ENCODE results near the gene COL26A1. TPM values are rescaled to one million over a fixed set of nuclear protein-coding genes. Genes with fewer than 3 reads are reported as not detected.
"Not testable (repeated sequence)": the region's sequence is repeated elsewhere in the genome, so short reads cannot be mapped to it uniquely, and the experiment has no call there.

COL26A1 gene
- total RNA-seq, 1 donor from 2014 or later: 7.8 TPM

DNA sequence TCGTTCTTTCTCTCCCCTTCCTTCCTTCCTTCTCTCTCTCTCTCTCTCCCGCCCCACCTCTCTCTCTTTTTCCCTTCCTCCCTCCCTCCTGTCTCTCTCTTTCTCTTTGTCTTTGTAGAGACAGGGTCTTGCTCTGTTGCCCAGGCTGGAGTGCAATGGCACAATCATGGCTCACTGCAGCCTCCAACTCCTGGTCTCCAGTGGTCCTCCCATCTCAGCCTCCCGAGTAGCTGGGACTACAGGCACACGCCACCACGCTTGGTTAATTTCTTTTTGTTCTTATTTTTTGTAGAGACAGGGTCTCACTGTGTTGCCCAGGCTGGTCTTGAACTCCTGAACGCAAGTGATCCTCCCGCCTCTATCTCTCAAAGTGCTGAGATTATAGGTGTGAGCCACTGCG, 71.5 kb downstream of the COL26A1 start:
- H3K27me3 ChIP-seq (ENCODE audit: control insufficient read depth in 3 of 3, insufficient read depth in 3 of 3, low read length in 3 of 3): peaks cover 9 to 33% (median 33%) of the 10 kb centered on the region in 3 donors
- H3K36me3 ChIP-seq (ENCODE audit: control insufficient read depth in 3 of 3, insufficient read depth in 3 of 3, low read length in 3 of 3); H3K9ac ChIP-seq (ENCODE audit: low read depth in 1 of 3, low read length in 3 of 3); H3K4me3 ChIP-seq (ENCODE audit: low read length in 3 of 3); H3K27ac ChIP-seq (ENCODE audit: low read depth, low read length); H3K9me3 ChIP-seq (ENCODE audit: control insufficient read depth in 3 of 3, low read length in 3 of 3); H3K4me1 ChIP-seq (ENCODE audit: control insufficient read depth in 3 of 3, insufficient read depth in 3 of 3, low read length in 3 of 3): not testable (repeated sequence)

DNA sequence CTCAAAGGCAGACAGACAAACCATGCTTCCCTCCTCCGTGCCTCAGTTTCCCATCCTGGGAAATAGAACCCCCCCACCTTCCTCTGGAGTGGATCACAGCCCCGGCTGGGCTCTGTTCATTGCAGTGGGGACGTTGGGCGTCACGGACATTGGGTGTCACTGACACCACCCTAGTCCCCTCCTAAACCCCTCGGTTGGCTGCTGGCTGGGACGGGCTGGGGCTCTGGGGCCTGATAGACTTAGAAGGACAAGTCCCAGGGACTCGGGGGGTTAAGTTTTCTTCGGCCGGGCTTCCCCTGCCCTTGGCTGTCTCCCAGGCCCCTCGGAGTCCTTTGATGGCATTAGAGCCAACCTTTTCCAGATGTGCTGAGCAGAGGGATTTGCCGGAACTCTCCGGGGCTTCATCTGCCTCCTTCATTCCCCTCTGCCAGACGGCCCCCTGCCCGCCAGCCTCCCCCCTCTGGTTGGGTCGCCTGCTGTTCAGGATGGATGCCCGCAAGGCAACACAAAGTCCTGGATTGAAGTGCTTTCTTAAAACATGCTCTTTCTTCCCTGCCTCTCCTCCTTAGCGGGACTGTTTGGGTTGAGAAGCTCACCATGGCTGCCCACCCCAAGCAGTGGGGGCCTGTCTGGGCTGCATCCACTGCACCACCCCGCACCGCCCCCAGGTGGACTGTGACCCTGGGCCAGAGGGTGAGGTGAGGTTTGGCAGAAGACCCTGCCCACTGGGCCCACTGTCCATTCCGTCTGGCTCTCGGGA, 73.0 kb downstream of the COL26A1 start:
- H3K27me3 ChIP-seq (ENCODE audit: control insufficient read depth in 3 of 3, insufficient read depth in 3 of 3, low read length in 3 of 3): peaks cover 9 to 33% (median 33%) of the 10 kb centered on the region in 3 donors
- no peak overlapping the region for H3K9ac ChIP-seq (ENCODE audit: low read depth in 1 of 3, low read length in 3 of 3)
- no peaks in the 10 kb centered on the region for H3K4me1 ChIP-seq (ENCODE audit: control insufficient read depth in 3 of 3, insufficient read depth in 3 of 3, low read length in 3 of 3)
- no peaks in the 10 kb centered on the region for H3K9me3 ChIP-seq (ENCODE audit: control insufficient read depth in 3 of 3, low read length in 3 of 3)
- H3K36me3 ChIP-seq (ENCODE audit: control insufficient read depth in 3 of 3, insufficient read depth in 3 of 3, low read length in 3 of 3): no peaks in the 10 kb centered on the region
- no peak overlapping the region for H3K4me3 ChIP-seq (ENCODE audit: low read length in 3 of 3)
- H3K27ac ChIP-seq (ENCODE audit: low read depth, low read length): no peak overlapping the region

GRCh38 chr7:101436221-101436735, 73.6 kb downstream of the COL26A1 start:
- peaks cover 9 to 33% (median 33%) of the 10 kb centered on the region in 3 donors for H3K27me3 ChIP-seq (ENCODE audit: control insufficient read depth in 3 of 3, insufficient read depth in 3 of 3, low read length in 3 of 3)
- no peaks in the 10 kb centered on the region for H3K4me1 ChIP-seq (ENCODE audit: control insufficient read depth in 3 of 3, insufficient read depth in 3 of 3, low read length in 3 of 3)
- no peak overlapping the region for H3K27ac ChIP-seq (ENCODE audit: low read depth, low read length)
- H3K9ac ChIP-seq (ENCODE audit: low read depth in 1 of 3, low read length in 3 of 3): no peak overlapping the region
- H3K4me3 ChIP-seq (ENCODE audit: low read length in 3 of 3): no peak overlapping the region
- H3K9me3 ChIP-seq (ENCODE audit: control insufficient read depth in 3 of 3, low read length in 3 of 3): no peaks in the 10 kb centered on the region
- H3K36me3 ChIP-seq (ENCODE audit: control insufficient read depth in 3 of 3, insufficient read depth in 3 of 3, low read length in 3 of 3): no peaks in the 10 kb centered on the region

- Histone ChIP-seq H3K27ac (ENCODE audit: low read depth, low read length) (no peak overlapping the region), H3K9ac (ENCODE audit: low read depth in 1 of 3, low read length in 3 of 3) (no peak overlapping the region), H3K36me3 (ENCODE audit: control insufficient read depth in 3 of 3, insufficient read depth in 3 of 3, low read length in 3 of 3) (no peaks in the 10 kb centered on the region), H3K27me3 (ENCODE audit: control insufficient read depth in 3 of 3, insufficient read depth in 3 of 3, low read length in 3 of 3) (peaks cover 8 to 38% (median 33%) of the 10 kb centered on the region in 3 donors), H3K9me3 (ENCODE audit: control insufficient read depth in 3 of 3, low read length in 3 of 3) (no peaks in the 10 kb centered on the region), H3K4me3 (ENCODE audit: low read length in 3 of 3) (no peak overlapping the region), H3K4me1 (ENCODE audit: control insufficient read depth in 3 of 3, insufficient read depth in 3 of 3, low read length in 3 of 3) (no peaks in the 10 kb centered on the region)
Observed at GRCh38 chr7:101436857-101437576, 74.3 kb downstream of the COL26A1 start.

- Histone ChIP-seq H3K9me3 (ENCODE audit: control insufficient read depth in 3 of 3, low read length in 3 of 3) (peaks cover 0 to 3% (median 0%) of the 10 kb centered on the region in 3 donors), H3K36me3 (ENCODE audit: control insufficient read depth in 3 of 3, insufficient read depth in 3 of 3, low read length in 3 of 3) (no peaks in the 10 kb centered on the region), H3K27me3 (ENCODE audit: control insufficient read depth in 3 of 3, insufficient read depth in 3 of 3, low read length in 3 of 3) (peaks cover 10 to 23% (median 22%) of the 10 kb centered on the region in 3 donors), H3K9ac (ENCODE audit: low read depth in 1 of 3, low read length in 3 of 3) (no peak overlapping the region), H3K4me1 (ENCODE audit: control insufficient read depth in 3 of 3, insufficient read depth in 3 of 3, low read length in 3 of 3) (no peaks in the 10 kb centered on the region), H3K4me3 (ENCODE audit: low read length in 3 of 3) (no peak overlapping the region), H3K27ac (ENCODE audit: low read depth, low read length) (no peak overlapping the region)
Observed at GRCh38 chr7:101441890-101442289, 79.2 kb downstream of the COL26A1 start.

DNA sequence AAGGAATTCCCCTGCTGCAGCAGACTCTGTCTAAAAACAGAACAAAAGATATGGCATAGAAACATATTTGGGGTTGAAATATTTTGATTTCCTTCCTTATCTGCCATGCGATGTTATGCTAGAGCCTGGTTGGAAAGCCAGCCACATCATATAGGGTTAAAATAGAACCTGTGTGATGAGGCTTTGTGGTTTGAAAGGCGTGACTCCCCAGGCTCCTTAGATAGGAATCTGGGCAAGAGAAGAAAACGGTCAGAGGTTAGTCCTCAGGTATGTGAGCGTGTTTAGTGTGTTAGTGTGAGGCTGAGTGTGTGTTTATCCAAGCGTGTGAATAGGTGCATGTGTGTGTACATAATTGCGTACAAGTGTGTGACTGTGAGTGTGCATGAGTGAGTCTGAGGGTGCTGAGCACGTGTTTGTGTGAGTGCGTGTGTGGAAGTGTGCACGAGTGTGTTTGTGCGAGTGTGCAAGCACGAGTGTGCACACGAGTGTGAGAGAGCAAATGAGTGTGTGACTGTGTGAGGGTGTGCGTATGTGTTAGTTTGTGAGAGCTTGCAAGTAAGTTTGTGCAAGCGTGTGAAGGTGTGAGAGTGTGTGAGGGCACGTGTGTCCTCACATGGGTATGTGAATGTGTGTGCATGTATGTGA, 79.9 kb downstream of the COL26A1 start:
- Histone ChIP-seq H3K4me1 (ENCODE audit: control insufficient read depth in 3 of 3, insufficient read depth in 3 of 3, low read length in 3 of 3) (no peaks in the 10 kb centered on the region), H3K4me3 (ENCODE audit: low read length in 3 of 3) (no peak overlapping the region), H3K9ac (ENCODE audit: low read depth in 1 of 3, low read length in 3 of 3) (no peak overlapping the region), H3K27me3 (ENCODE audit: control insufficient read depth in 3 of 3, insufficient read depth in 3 of 3, low read length in 3 of 3) (peaks cover 13 to 22% (median 19%) of the 10 kb centered on the region in 3 donors), H3K9me3 (ENCODE audit: control insufficient read depth in 3 of 3, low read length in 3 of 3) (peaks cover 0 to 3% (median 0%) of the 10 kb centered on the region in 3 donors), H3K36me3 (ENCODE audit: control insufficient read depth in 3 of 3, insufficient read depth in 3 of 3, low read length in 3 of 3) (no peaks in the 10 kb centered on the region), H3K27ac (ENCODE audit: low read depth, low read length) (no peak overlapping the region)

DNA sequence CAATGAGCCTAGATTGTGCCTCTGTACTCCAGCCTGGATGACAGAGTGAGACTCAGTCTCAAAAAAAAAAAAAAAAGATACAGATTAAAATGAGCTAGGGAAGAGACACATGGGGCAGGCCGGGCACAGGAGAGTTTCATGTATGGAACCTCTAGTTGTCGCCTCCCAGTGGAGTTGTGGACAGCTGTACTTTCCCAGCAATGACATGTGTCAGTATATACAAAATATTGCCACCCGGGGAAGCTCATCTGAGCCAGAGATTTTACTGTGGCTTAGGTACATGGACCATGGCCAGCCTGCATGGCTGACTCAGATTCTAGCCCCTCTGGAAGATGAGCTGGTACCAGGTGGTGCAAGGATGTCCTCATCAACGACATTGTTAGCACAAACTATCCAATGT, 87.4 kb downstream of the COL26A1 start:
- Histone ChIP-seq H3K27me3 (ENCODE audit: control insufficient read depth in 3 of 3, insufficient read depth in 3 of 3, low read length in 3 of 3) (peaks cover 12 to 26% (median 17%) of the 10 kb centered on the region in 3 donors), H3K36me3 (ENCODE audit: control insufficient read depth in 3 of 3, insufficient read depth in 3 of 3, low read length in 3 of 3) (no peaks in the 10 kb centered on the region), H3K27ac (ENCODE audit: low read depth, low read length) (no peak overlapping the region)

DNA sequence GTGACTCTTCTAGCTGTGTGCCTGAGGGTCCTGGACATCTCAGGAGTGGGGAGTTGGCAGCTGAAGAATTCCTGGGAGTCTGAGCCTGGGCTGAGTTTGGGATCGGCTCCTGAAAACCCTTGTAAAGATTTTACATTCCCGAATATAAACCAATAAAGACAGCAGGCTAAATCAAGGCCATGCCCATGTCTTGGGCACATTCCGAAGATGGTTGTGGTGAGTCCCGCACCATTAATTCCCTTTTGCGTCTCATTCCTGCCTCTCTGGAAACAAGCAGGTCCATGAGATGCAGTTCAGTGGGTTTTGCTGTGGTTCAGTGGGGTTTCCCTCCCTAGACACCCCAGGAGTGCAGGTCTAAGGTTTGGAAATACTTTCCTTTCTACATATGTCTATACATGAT, 90.9 kb downstream of the COL26A1 start:
- Histone ChIP-seq H3K27me3 (ENCODE audit: control insufficient read depth in 3 of 3, insufficient read depth in 3 of 3, low read length in 3 of 3) (peaks cover 6 to 16% (median 9%) of the 10 kb centered on the region in 3 donors), H3K36me3 (ENCODE audit: control insufficient read depth in 3 of 3, insufficient read depth in 3 of 3, low read length in 3 of 3) (no peaks in the 10 kb centered on the region), H3K9me3 (ENCODE audit: control insufficient read depth in 3 of 3, low read length in 3 of 3) (no peaks in the 10 kb centered on the region), H3K27ac (ENCODE audit: low read depth, low read length) (no peak overlapping the region), H3K9ac (ENCODE audit: low read depth in 1 of 3, low read length in 3 of 3) (no peak overlapping the region), H3K4me1 (ENCODE audit: control insufficient read depth in 3 of 3, insufficient read depth in 3 of 3, low read length in 3 of 3) (no peaks in the 10 kb centered on the region), H3K4me3 (ENCODE audit: low read length in 3 of 3) (no peak overlapping the region)

More for the DNA sequence above, 87.4 kb downstream of the COL26A1 start:
- H3K4me1 ChIP-seq (ENCODE audit: control insufficient read depth in 3 of 3, insufficient read depth in 3 of 3, low read length in 3 of 3): no peaks in the 10 kb centered on the region
- H3K9ac ChIP-seq (ENCODE audit: low read depth in 1 of 3, low read length in 3 of 3): no peak overlapping the region
- H3K4me3 ChIP-seq (ENCODE audit: low read length in 3 of 3): no peak overlapping the region
- peaks cover 0 to 3% (median 0%) of the 10 kb centered on the region in 3 donors for H3K9me3 ChIP-seq (ENCODE audit: control insufficient read depth in 3 of 3, low read length in 3 of 3)

DNA sequence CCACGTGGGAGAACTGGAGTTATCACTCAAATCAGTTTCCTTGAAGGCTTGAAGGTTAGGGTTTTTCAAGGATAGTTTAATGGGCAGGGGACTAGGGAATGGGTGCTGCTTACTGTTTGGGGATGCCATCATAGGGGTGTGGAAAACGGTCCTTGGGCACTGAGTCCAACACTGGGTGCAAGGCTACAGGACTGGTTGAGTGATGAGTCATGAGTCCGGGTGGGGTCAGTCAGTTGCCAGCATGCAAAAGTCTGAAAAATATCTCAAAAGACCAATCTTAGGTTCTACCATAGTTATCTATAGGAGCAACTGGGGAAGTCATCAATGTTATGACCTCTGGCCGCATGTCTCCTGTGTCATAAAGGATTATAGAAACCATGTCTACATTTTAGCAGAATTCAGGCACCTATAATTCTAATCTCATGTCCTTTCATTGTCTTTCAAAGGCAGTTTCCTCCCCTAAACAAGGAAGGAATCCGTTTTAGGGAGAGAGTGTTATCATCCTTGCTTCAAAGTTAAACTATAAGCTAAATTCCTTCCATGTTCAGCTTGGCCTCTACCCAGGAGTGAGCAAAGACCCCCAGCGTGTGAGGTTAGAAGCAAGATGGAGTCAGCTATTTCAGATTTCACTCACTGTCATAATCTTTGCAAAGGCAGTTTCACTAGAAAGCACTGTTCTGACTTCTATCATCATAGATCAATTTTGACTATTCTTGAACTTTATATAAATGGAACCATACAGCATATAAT, 94.5 kb downstream of the COL26A1 start:
- Histone ChIP-seq H3K9me3 (ENCODE audit: control insufficient read depth in 3 of 3, low read length in 3 of 3) (no peaks in the 10 kb centered on the region), H3K9ac (ENCODE audit: low read depth in 1 of 3, low read length in 3 of 3) (no peak overlapping the region), H3K27me3 (ENCODE audit: control insufficient read depth in 3 of 3, insufficient read depth in 3 of 3, low read length in 3 of 3) (peaks cover under 1 to 9% (median 4%) of the 10 kb centered on the region in 3 donors), H3K4me3 (ENCODE audit: low read length in 3 of 3) (no peak overlapping the region), H3K4me1 (ENCODE audit: control insufficient read depth in 3 of 3, insufficient read depth in 3 of 3, low read length in 3 of 3) (no peaks in the 10 kb centered on the region), H3K27ac (ENCODE audit: low read depth, low read length) (no peak overlapping the region), H3K36me3 (ENCODE audit: control insufficient read depth in 3 of 3, insufficient read depth in 3 of 3, low read length in 3 of 3) (no peaks in the 10 kb centered on the region)
